Endodermal cell (in vitro differentiated cells): ENCODE data around the gene SMYD3. TPM values are rescaled to one million over a fixed set of nuclear protein-coding genes. Genes with fewer than 3 reads are reported as not detected.

Source experiments
- DNase-seq: peaks from one replicate; pipeline ENCODE4 v3.0.0-alpha.2; 2017
- H3K27ac ChIP-seq: 2 replicates; pipeline ENCODE4 v1.5.1; 2013; ENCODE audit warnings: mild to moderate bottlenecking, low read depth, low read length, moderate library complexity
- H3K27me3 ChIP-seq: 2 replicates; pipeline ENCODE4 v1.6.1; 2013; ENCODE audit warnings: mild to moderate bottlenecking, low read length, moderate library complexity; ENCODE audit not compliant: insufficient read depth, control insufficient read depth, poor library complexity, severe bottlenecking
- H3K36me3 ChIP-seq: 2 replicates; pipeline ENCODE4 v1.7.0; 2013; ENCODE audit warnings: mild to moderate bottlenecking, low read length, moderate library complexity; ENCODE audit not compliant: control insufficient read depth, insufficient read depth
- H3K4me1 ChIP-seq: one replicate; pipeline ENCODE4 v1.7.0; 2013; ENCODE audit warnings: low read length; ENCODE audit not compliant: control insufficient read depth, insufficient read depth
- H3K4me3 ChIP-seq: 2 replicates; pipeline ENCODE4 v1.5.1; 2013; ENCODE audit warnings: mild to moderate bottlenecking, low read length, moderate library complexity
- H3K9ac ChIP-seq: 2 replicates; pipeline ENCODE4 v1.6.1; 2013; ENCODE audit warnings: mild to moderate bottlenecking, low read length, moderate library complexity; ENCODE audit not compliant: poor library complexity, severe bottlenecking; ENCODE audit errors: extremely low read depth
- H3K9me3 ChIP-seq: 2 replicates; pipeline ENCODE4 v1.6.1; 2013; ENCODE audit warnings: mild to moderate bottlenecking, low read length, moderate library complexity; ENCODE audit not compliant: control insufficient read depth
- H3K27ac Mint-ChIP-seq: 2 replicates; pipeline ENCODE4 v1.8.0; 2020; ENCODE audit warnings: mixed read lengths
- H3K27me3 Mint-ChIP-seq: 2 replicates; pipeline ENCODE4 v1.8.0; 2021; ENCODE audit warnings: mild to moderate bottlenecking, mixed read lengths; ENCODE audit not compliant: insufficient read depth
- H3K36me3 Mint-ChIP-seq: 2 replicates; pipeline ENCODE4 v1.8.0; 2020; ENCODE audit warnings: low read depth, mixed read lengths
- H3K4me1 Mint-ChIP-seq: 2 replicates; pipeline ENCODE4 v1.8.0; 2020; ENCODE audit warnings: mixed read lengths
- H3K4me3 Mint-ChIP-seq: 2 replicates; pipeline ENCODE4 v1.8.0; 2020; ENCODE audit warnings: mild to moderate bottlenecking, moderate library complexity, mixed read lengths
- H3K9me3 Mint-ChIP-seq: 2 replicates; pipeline ENCODE4 v1.8.0; 2020; ENCODE audit warnings: mild to moderate bottlenecking, mixed read lengths
- WGBS, 2 experiments: methylation state at CpG; one replicate each; pipeline versions ENCODE4 v1.1.5 to v1.1.7; 2013; ENCODE audit warnings: missing lambda C conversion rate in 2 of 2, mixed read lengths in 1 of 2; ENCODE audit not compliant: insufficient coverage in 1 of 2, insufficient read length in 1 of 2; 5-methylcytosine and 5-hydroxymethylcytosine counted together
- total RNA-seq, 2 donors: library from RNA; stranded (reverse); fragmentation: NEBNext Ultra II Directional in 1 of 2; extraction: Animal tissue kit (Norgen Biotek cat#: 25700) in 1 of 2; gene quantifications; 2 replicates in 1 of 2; 3 replicates in 1 of 2; pipeline ENCODE4 v1.2.1, GENCODE V29; 2021
- TF ChIP-seq, protein P1 (sequence below): fragments of 200-600 bp; sonication (generic); conservative IDR thresholded peaks from 2 replicates; pipeline ENCODE4 v1.5.0; 2021; ENCODE audit warnings: antibody characterized with exemption, mild to moderate bottlenecking

Gene SMYD3
- total RNA-seq, 2 donors from 2014 or later: 32.3 to 45.8 TPM

DNA sequence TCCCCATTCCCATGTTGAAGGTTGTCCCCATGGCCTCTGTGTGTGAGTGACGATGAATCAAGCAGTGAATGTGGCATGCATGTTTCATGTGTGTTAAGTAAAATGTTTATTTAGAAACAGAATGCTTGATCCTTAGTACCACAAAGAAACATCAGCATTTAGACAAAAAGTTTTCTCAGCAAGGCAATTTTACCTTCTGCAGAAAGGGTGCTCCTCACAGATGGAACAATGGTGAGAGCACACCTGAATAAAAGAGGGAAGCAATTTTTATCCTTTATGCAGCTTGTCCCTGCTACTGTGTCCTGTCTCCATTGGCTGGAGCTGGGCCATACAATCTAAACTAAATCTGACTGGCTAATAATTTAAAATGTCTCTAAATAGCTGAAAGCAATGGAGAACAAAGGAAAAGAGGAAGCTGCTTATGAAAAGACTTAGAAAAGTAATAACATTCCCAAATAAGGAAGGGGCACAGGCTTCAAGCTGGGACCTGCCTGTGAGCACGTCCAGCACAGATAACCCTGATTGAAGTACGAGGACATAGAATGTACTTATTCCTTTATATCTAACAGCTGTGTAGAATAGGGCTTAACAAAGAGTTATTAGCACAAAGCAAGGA is 8.4 kb upstream of the SMYD3 start:
- TF ChIP-seq, protein P1, sequence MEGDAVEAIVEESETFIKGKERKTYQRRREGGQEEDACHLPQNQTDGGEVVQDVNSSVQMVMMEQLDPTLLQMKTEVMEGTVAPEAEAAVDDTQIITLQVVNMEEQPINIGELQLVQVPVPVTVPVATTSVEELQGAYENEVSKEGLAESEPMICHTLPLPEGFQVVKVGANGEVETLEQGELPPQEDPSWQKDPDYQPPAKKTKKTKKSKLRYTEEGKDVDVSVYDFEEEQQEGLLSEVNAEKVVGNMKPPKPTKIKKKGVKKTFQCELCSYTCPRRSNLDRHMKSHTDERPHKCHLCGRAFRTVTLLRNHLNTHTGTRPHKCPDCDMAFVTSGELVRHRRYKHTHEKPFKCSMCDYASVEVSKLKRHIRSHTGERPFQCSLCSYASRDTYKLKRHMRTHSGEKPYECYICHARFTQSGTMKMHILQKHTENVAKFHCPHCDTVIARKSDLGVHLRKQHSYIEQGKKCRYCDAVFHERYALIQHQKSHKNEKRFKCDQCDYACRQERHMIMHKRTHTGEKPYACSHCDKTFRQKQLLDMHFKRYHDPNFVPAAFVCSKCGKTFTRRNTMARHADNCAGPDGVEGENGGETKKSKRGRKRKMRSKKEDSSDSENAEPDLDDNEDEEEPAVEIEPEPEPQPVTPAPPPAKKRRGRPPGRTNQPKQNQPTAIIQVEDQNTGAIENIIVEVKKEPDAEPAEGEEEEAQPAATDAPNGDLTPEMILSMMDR: no peak
- peaks cover 8% of the 10 kb centered on the region for H3K27me3 Mint-ChIP-seq
- no peaks in the 10 kb centered on the region for H3K4me1 Mint-ChIP-seq
- H3K27ac Mint-ChIP-seq: no peak overlapping the region
- Histone ChIP-seq H3K4me3 (no peak overlapping the region), H3K9ac (no peak overlapping the region), H3K27ac (no peak overlapping the region), H3K27me3 (no peaks in the 10 kb centered on the region), H3K4me1 (no peaks in the 10 kb centered on the region), H3K36me3 (no peaks in the 10 kb centered on the region), H3K9me3 (peaks cover 15% of the 10 kb centered on the region)
- H3K9me3 Mint-ChIP-seq: peaks cover 41% of the 10 kb centered on the region
- H3K36me3 Mint-ChIP-seq: no peaks in the 10 kb centered on the region
- H3K4me3 Mint-ChIP-seq: no peak overlapping the region
- 59% methylated on average over 3 of the region's 3 CpGs; no CpG with 5 or more reads in 1 of the 2 experiments for WGBS, 2 experiments
- DNase-seq: no peak

DNA sequence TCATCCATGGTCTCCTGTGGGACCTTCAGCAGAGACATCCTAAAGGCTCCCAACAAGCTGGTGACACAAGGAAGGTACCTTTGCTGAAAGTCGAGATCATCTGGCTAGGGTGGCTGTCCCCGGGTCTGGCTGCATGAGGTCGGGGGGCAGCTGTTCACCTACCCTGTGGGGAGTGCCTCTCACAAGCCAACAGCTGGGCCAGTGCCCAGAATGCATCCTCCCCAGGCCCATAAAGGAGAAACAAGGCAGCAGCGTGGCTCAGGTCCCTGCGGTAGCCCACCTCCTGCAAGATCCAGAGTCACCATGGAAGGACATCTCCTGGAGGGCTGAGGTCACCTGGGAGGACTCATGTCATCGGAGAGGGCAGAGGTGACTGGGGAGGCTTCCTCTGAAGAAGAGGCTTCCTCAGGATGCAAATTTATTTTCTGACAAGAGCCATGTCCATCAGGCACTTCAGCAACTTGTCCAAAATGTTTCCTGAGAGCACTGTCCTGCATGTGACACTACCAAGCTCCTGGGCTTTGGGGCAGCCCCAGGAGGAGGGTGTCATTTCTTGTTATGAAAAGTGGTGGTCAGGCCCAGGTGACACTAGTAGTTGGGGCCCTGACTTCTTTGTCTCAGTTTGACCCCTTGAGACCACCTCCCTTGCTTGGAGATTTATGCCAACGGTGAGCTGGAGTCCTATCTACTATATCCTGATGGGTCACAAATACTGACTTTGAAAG is 6.7 kb upstream of the SMYD3 start:
- peaks cover 35% of the 10 kb centered on the region for H3K9me3 Mint-ChIP-seq
- peak; percentile 13 for DNase-seq
- no peak overlapping the region for H3K9ac ChIP-seq
- H3K4me3 ChIP-seq: no peak overlapping the region
- peaks cover 15% of the 10 kb centered on the region for H3K9me3 ChIP-seq
- no peaks in the 10 kb centered on the region for H3K4me1 Mint-ChIP-seq
- no peak overlapping the region for H3K4me3 Mint-ChIP-seq
- H3K27me3 Mint-ChIP-seq: peaks cover 8% of the 10 kb centered on the region
- H3K36me3 Mint-ChIP-seq: no peaks in the 10 kb centered on the region
- TF ChIP-seq, protein P1: no peak
- H3K27ac ChIP-seq: no peak overlapping the region
- 82 to 89% methylated on average over 5 to 7 of the region's 7 CpGs for WGBS, 2 experiments
- no peaks in the 10 kb centered on the region for H3K4me1 ChIP-seq
- H3K36me3 ChIP-seq: no peaks in the 10 kb centered on the region
- H3K27me3 ChIP-seq: no peaks in the 10 kb centered on the region
- H3K27ac Mint-ChIP-seq: no peak overlapping the region

DNA sequence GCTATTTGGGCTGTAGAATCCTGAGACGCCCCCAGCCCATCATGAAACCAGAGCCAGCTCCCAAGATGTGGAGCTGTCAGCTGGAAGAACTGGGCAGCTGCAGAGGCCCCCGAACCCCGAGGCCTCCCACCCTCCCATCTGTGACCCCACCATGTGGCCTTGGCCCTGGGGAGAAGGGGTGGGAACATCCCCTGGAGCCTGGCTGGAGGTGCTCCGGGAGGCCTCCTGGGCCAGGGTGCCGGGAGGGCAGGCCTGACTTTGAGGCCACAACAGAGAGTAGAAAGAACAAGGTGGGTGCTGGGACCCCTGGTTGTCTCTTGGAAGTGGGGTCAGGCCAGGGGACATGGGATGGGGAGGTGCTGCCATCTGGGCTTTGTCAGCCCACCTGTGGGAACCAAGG is 6.0 kb upstream of the SMYD3 start:
- H3K27me3 Mint-ChIP-seq: peaks cover 6% of the 10 kb centered on the region
- Histone ChIP-seq H3K9me3 (peaks cover 15% of the 10 kb centered on the region), H3K4me3 (no peak overlapping the region), H3K27me3 (no peaks in the 10 kb centered on the region), H3K27ac (no peak overlapping the region), H3K4me1 (no peaks in the 10 kb centered on the region), H3K36me3 (no peaks in the 10 kb centered on the region), H3K9ac (no peak overlapping the region)
- H3K27ac Mint-ChIP-seq: no peak overlapping the region
- no peaks in the 10 kb centered on the region for H3K36me3 Mint-ChIP-seq
- H3K9me3 Mint-ChIP-seq: peaks cover 31% of the 10 kb centered on the region
- TF ChIP-seq, protein P1: no peak
- no peaks in the 10 kb centered on the region for H3K4me1 Mint-ChIP-seq
- 84 to 100% methylated on average over 1 to 5 of the region's 5 CpGs for WGBS, 2 experiments
- no peak overlapping the region for H3K4me3 Mint-ChIP-seq
- peak; percentile 23 for DNase-seq
